ENCODE results near the gene GSTA4.

Gene GSTA4

DNA sequence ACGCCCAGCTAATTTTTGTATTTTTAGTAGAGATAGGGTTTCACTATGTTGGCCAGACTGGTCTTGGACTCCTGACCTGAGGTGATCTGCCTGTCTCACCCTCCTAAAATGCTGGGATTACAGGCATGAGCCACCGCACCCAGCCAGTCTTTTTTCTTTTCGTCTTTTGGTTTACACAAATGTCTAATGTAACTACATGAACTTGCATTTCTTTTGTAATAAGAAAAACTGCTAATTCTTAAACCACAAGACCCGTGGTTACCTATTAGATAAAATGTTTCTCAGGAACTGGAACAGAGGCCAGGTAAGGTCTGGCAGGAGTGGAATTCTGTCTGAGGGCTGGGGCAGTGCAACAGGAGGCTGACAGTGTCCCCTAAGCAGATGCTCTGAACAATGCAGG, 52.9 kb downstream of the GSTA4 start:
- no peaks in the 10 kb centered on the region for H3K27me3 ChIP-seq (ENCODE audit: low read depth, low read length)
- no peaks in the 10 kb centered on the region for H3K4me1 ChIP-seq (ENCODE audit: low read length)
- no peak overlapping the region; the same call in 1 of the 2 replicates for H2AFZ ChIP-seq (ENCODE audit: low read depth, low read length)
- no peak overlapping the region for H3K4me3 ChIP-seq (ENCODE audit: low read length)
- no peaks in the 10 kb centered on the region for H3K36me3 ChIP-seq (replicated peaks; ENCODE audit: low read depth, low read length)
- no peaks in the 10 kb centered on the region for H3K9me3 ChIP-seq (ENCODE audit: insufficient read depth, low read length)
- H4K20me1 ChIP-seq (ENCODE audit: insufficient read depth, low read length) = no peaks in the 10 kb centered on the region
- TF ChIP-seq, protein P1, sequence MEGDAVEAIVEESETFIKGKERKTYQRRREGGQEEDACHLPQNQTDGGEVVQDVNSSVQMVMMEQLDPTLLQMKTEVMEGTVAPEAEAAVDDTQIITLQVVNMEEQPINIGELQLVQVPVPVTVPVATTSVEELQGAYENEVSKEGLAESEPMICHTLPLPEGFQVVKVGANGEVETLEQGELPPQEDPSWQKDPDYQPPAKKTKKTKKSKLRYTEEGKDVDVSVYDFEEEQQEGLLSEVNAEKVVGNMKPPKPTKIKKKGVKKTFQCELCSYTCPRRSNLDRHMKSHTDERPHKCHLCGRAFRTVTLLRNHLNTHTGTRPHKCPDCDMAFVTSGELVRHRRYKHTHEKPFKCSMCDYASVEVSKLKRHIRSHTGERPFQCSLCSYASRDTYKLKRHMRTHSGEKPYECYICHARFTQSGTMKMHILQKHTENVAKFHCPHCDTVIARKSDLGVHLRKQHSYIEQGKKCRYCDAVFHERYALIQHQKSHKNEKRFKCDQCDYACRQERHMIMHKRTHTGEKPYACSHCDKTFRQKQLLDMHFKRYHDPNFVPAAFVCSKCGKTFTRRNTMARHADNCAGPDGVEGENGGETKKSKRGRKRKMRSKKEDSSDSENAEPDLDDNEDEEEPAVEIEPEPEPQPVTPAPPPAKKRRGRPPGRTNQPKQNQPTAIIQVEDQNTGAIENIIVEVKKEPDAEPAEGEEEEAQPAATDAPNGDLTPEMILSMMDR (IDR thresholded peaks at IDR 0.05; ENCODE audit: low read depth, low read length) = no peak
- TF ChIP-seq EZH2phosphoT487 (IDR thresholded peaks at IDR 0.05; ENCODE audit: low read depth) = no peak
- no peaks in the 10 kb centered on the region for H3K79me2 ChIP-seq (ENCODE audit: low read length)
- H3K27ac ChIP-seq (ENCODE audit: low read length) = no peak overlapping the region
- H3K4me2 ChIP-seq (ENCODE audit: low read length) = no peak overlapping the region
- H3K9ac ChIP-seq (ENCODE audit: low read length) = no peak overlapping the region

DNA sequence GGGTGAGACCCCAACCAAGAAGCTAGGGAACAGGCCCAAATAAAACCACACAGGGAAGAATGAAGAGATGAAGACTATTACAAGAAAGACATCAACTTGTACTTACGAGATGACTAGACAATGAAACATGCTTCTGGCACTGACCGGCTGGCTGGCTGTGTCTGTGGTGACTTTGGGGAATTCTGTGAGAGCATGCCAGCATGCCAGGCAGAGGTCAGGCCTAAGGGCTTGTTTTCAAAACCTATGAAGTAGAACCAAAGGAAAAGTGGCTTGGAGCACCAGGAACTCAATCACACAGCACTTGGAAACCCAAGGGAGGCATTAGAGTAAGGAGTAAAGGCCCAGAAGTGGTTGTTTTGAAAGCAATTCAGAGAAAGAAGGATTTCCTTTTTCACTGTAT, 57.2 kb downstream of the GSTA4 start:
- H3K9me3 ChIP-seq (ENCODE audit: insufficient read depth, low read length) = no peaks in the 10 kb centered on the region
- H4K20me1 ChIP-seq (ENCODE audit: insufficient read depth, low read length) = no peaks in the 10 kb centered on the region
- H3K79me2 ChIP-seq (ENCODE audit: low read length) = no peaks in the 10 kb centered on the region
- H3K4me3 ChIP-seq (ENCODE audit: low read length) = no peak overlapping the region
- no peaks in the 10 kb centered on the region for H3K4me1 ChIP-seq (ENCODE audit: low read length)
- no peak for TF ChIP-seq EZH2phosphoT487 (IDR thresholded peaks at IDR 0.05; ENCODE audit: low read depth)
- TF ChIP-seq, protein P1 (IDR thresholded peaks at IDR 0.05; ENCODE audit: low read depth, low read length) = no peak
- H3K9ac ChIP-seq (ENCODE audit: low read length) = no peak overlapping the region
- no peak overlapping the region for H3K4me2 ChIP-seq (ENCODE audit: low read length)
- no peaks in the 10 kb centered on the region for H3K36me3 ChIP-seq (replicated peaks; ENCODE audit: low read depth, low read length)
- no peak overlapping the region for H3K27ac ChIP-seq (ENCODE audit: low read length)
- H3K27me3 ChIP-seq (ENCODE audit: low read depth, low read length) = no peaks in the 10 kb centered on the region
- no peak overlapping the region for H2AFZ ChIP-seq (ENCODE audit: low read depth, low read length)

DNA sequence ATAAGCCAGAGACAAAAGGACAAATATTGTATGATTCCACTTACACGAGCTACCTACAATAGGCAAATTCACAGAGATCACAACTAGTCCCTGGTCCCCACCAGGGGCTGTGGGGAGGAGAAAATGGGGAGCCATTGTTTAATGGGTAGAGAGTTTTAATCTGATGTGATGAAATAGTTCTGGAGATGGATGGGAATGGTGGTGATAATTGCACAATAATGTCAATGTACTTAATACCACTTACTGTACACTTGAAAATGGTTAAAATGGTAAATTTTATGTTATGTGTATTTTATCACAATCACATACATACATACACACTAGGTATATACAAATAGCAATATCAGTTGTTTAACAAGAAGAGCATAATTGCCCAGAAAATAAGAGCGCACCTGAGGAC, 61.3 kb downstream of the GSTA4 start:
- Histone ChIP-seq H3K27ac (ENCODE audit: low read length) (no peak overlapping the region), H3K27me3 (ENCODE audit: low read depth, low read length) (no peaks in the 10 kb centered on the region), H3K9me3 (ENCODE audit: insufficient read depth, low read length) (no peaks in the 10 kb centered on the region), H3K4me1 (ENCODE audit: low read length) (no peaks in the 10 kb centered on the region), H3K36me3 (replicated peaks; ENCODE audit: low read depth, low read length) (no peaks in the 10 kb centered on the region), H3K79me2 (ENCODE audit: low read length) (no peaks in the 10 kb centered on the region), H4K20me1 (ENCODE audit: insufficient read depth, low read length) (no peaks in the 10 kb centered on the region), H3K4me2 (ENCODE audit: low read length) (no peak overlapping the region), H2AFZ (ENCODE audit: low read depth, low read length) (no peak overlapping the region), H3K9ac (ENCODE audit: low read length) (no peak overlapping the region), H3K4me3 (ENCODE audit: low read length) (no peak overlapping the region)
- TF ChIP-seq, protein P1 (IDR thresholded peaks at IDR 0.05; ENCODE audit: low read depth, low read length) = no peak
- no peak for TF ChIP-seq EZH2phosphoT487 (IDR thresholded peaks at IDR 0.05; ENCODE audit: low read depth)

DNA sequence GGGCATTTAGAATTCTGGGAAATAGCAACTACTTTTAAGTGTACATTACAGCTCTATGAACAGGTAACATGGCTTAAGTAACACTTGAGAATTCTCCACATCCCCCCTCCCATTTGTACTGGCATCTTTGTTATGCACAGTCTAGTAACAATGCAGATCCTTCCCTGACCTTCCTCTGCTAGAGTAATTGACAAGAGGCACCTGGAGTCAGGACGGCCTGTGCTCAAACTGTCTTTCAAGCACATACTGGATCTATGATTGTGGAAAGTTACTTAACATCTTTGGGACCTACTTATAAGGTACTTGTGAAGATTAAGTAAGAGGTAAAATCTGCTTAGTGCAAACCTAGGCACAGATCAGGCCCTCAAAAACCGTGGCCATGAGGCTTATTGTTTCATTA, 63.7 kb downstream of the GSTA4 start:
- Histone ChIP-seq H3K36me3 (replicated peaks; ENCODE audit: low read depth, low read length) (no peaks in the 10 kb centered on the region), H3K27me3 (ENCODE audit: low read depth, low read length) (no peaks in the 10 kb centered on the region), H3K4me1 (ENCODE audit: low read length) (no peaks in the 10 kb centered on the region), H3K4me3 (ENCODE audit: low read length) (no peak overlapping the region), H3K9ac (ENCODE audit: low read length) (no peak overlapping the region), H3K27ac (ENCODE audit: low read length) (no peak overlapping the region), H2AFZ (ENCODE audit: low read depth, low read length) (no peak overlapping the region), H3K79me2 (ENCODE audit: low read length) (no peaks in the 10 kb centered on the region), H3K4me2 (ENCODE audit: low read length) (no peak overlapping the region), H3K9me3 (ENCODE audit: insufficient read depth, low read length) (no peaks in the 10 kb centered on the region), H4K20me1 (ENCODE audit: insufficient read depth, low read length) (no peaks in the 10 kb centered on the region)
- TF ChIP-seq EZH2phosphoT487 (IDR thresholded peaks at IDR 0.05; ENCODE audit: low read depth) = no peak
- TF ChIP-seq, protein P1 (IDR thresholded peaks at IDR 0.05; ENCODE audit: low read depth, low read length) = no peak
